Testis (tissue), 3 donors: Measurements from ENCODE around the gene GPD1L. TPM values are rescaled to one million over a fixed set of nuclear protein-coding genes. Genes with fewer than 3 reads are reported as not detected.

Source experiments
- DNase-seq: peaks from one replicate; pipeline ENCODE4 v3.0.0-alpha.2; 2019
- H3K27ac ChIP-seq, 2 donors: fragments of 200-600 bp; sonication (generic); one replicate each; pipeline ENCODE4 v1.5.1; 2019
- H3K27me3 ChIP-seq: fragments of 200-600 bp; sonication (generic); one replicate; pipeline ENCODE4 v1.5.1; 2019
- H3K36me3 ChIP-seq: fragments of 200-600 bp; sonication (generic); one replicate; pipeline ENCODE4 v1.5.1; 2017; ENCODE audit warnings: low read depth; ENCODE audit errors: missing control alignments
- H3K4me1 ChIP-seq: fragments of 200-600 bp; sonication (generic); one replicate; pipeline ENCODE4 v1.5.1; 2019
- H3K4me3 ChIP-seq, 2 donors: fragments of 200-600 bp; sonication (generic); one replicate each; pipeline ENCODE4 v1.5.1; 2017 to 2019
- H3K9me3 ChIP-seq: fragments of 200-600 bp; sonication (generic); one replicate; pipeline ENCODE4 v1.5.1; 2017
- CTCF ChIP-seq, 3 experiments: fragments of 450-650 bp in 2 of 3; fragments of 200-600 bp in 1 of 3; sonication (generic) in 1 of 3; IDR thresholded peaks; one replicate each; pipeline ENCODE4 v1.5.1; 2016 to 2019; ENCODE audit warnings: antibody characterized with exemption in 3 of 3, mild to moderate bottlenecking in 2 of 3, moderate library complexity in 1 of 3
- POLR2A ChIP-seq: fragments of 450-650 bp; IDR thresholded peaks from one replicate; pipeline ENCODE4 v1.6.1; 2017; ENCODE audit warnings: antibody characterized with exemption, mild to moderate bottlenecking, moderate library complexity
- WGBS, 2 donors: methylation state at CpG; one replicate each; pipeline ENCODE4 v1.1.5; 2018; 5-methylcytosine and 5-hydroxymethylcytosine counted together
- intact Hi-C: fragments of 100-400 bp; cut with DNase I; formaldehyde crosslinking; loops from one replicate; pipeline ENCODE4 v1.15.1; 2023; ENCODE audit warnings: low total_unique reads
- polyA plus RNA-seq: library from polyadenylated mRNA; stranded (reverse); fragments of 350-450 nt; fragmentation: Illumina TruSeq; extraction: RNeasy Lipid Tissue Mini Kit (QIAGEN cat#74804); gene quantifications from one replicate; pipeline ENCODE4 v1.2.3, GENCODE V29; 2014; ENCODE audit warnings: low read depth, low replicate concordance; ENCODE audit not compliant: insufficient read depth
- total RNA-seq, 2 donors: library from RNA; depleted of rRNA; stranded (reverse); fragments of >200 nt; gene quantifications; one replicate each; pipeline ENCODE4 v1.2.3, GENCODE V29; 2016

GPD1L gene
- total and polyA plus RNA-seq, 3 donors from 2014 or later = 13.4 to 18.4 (median 15.4) TPM

GRCh38 chr3:32181365-32181764 is 74.9 kb downstream of the GPD1L start:
- intact Hi-C loops = no loop called here

GRCh38 chr3:32181796-32182195 is 75.4 kb downstream of the GPD1L start:
- Histone ChIP-seq H3K36me3 (no peaks in the 10 kb centered on the region), H3K27ac (no peak overlapping the region), H3K4me3 (no peak overlapping the region), H3K4me1 (no peaks in the 10 kb centered on the region), H3K9me3 (no peaks in the 10 kb centered on the region), H3K27me3 (no peaks in the 10 kb centered on the region)
- intact Hi-C loops = no loop called here
- no peak for DNase-seq
- no peak for TF ChIP-seq POLR2A
- TF ChIP-seq CTCF (IDR thresholded peaks at IDR 0.05) = no peak
- WGBS, 2 donors = 89 to 92% methylated on average over 6 of the region's 6 CpGs

More at GRCh38 chr3:32181365-32181764, 74.9 kb downstream of the GPD1L start:
- 90% methylated on average over 7 of the region's 7 CpGs for WGBS, 2 donors
- DNase-seq = no peak
- Histone ChIP-seq H3K27me3 (no peaks in the 10 kb centered on the region), H3K4me3 (no peak overlapping the region), H3K36me3 (no peaks in the 10 kb centered on the region), H3K27ac (no peak overlapping the region), H3K9me3 (no peaks in the 10 kb centered on the region), H3K4me1 (no peaks in the 10 kb centered on the region)
- no peak for TF ChIP-seq POLR2A
- TF ChIP-seq CTCF (IDR thresholded peaks at IDR 0.05) = no peak

GRCh38 chr3:32184187-32184730 is 77.8 kb downstream of the GPD1L start:
- Histone ChIP-seq H3K4me3 (no peak overlapping the region), H3K27ac (no peak overlapping the region), H3K4me1 (no peaks in the 10 kb centered on the region), H3K9me3 (no peaks in the 10 kb centered on the region), H3K36me3 (no peaks in the 10 kb centered on the region), H3K27me3 (no peaks in the 10 kb centered on the region)
- TF ChIP-seq POLR2A (no peak), CTCF (IDR thresholded peaks at IDR 0.05) (no peak)
- no peak for DNase-seq
- WGBS, 2 donors = 75 to 83% methylated on average over 3 of the region's 3 CpGs
- intact Hi-C loops = no loop called here

- DNase-seq = no peak
- WGBS, 2 donors = 82 to 86% methylated on average over 4 of the region's 4 CpGs
- no peaks in the 10 kb centered on the region for H3K4me1 ChIP-seq
- no peaks in the 10 kb centered on the region for H3K27me3 ChIP-seq
- no peak overlapping the region for H3K4me3 ChIP-seq
- TF ChIP-seq POLR2A (no peak), CTCF (IDR thresholded peaks at IDR 0.05) (no peak)
- intact Hi-C loops = no loop called here
- no peaks in the 10 kb centered on the region for H3K9me3 ChIP-seq
- no peaks in the 10 kb centered on the region for H3K36me3 ChIP-seq
- no peak overlapping the region for H3K27ac ChIP-seq
These were observed 79.7 kb downstream of the GPD1L start for GRCh38 chr3:32186097-32186496.

- H3K36me3 ChIP-seq = no peaks in the 10 kb centered on the region
- WGBS, 2 donors = 93 to 94% methylated on average over 2 of the region's 2 CpGs
- intact Hi-C loops = no loop called here
- no peak overlapping the region for H3K4me3 ChIP-seq
- no peaks in the 10 kb centered on the region for H3K4me1 ChIP-seq
- H3K9me3 ChIP-seq = no peaks in the 10 kb centered on the region
- no peak for DNase-seq
- H3K27ac ChIP-seq = no peak overlapping the region
- no peaks in the 10 kb centered on the region for H3K27me3 ChIP-seq
- TF ChIP-seq POLR2A (no peak), CTCF (IDR thresholded peaks at IDR 0.05) (no peak)
These were observed 80.5 kb downstream of the GPD1L start for GRCh38 chr3:32186876-32187275.
